H1 (cell line): ENCODE data around the gene SH3PXD2A.

Source experiments
- CTCF ChIP-seq, 3 experiments: IDR thresholded peaks; 1 replicate in 2 of 3; 2 replicates in 1 of 3; pipeline versions ENCODE4 v1.5.1 to v1.6.1; 2011; ENCODE audit warnings: low read length in 3 of 3, mild to moderate bottlenecking in 3 of 3, inconsistent platforms in 2 of 3, low read depth in 1 of 3, moderate library complexity in 1 of 3; ENCODE audit not compliant: insufficient read depth in 1 of 3; ENCODE audit errors: control extremely low read depth in 1 of 3
- PHF8 ChIP-seq: fragments of 200-600 bp; sonication (generic); conservative IDR thresholded peaks from 2 replicates; pipeline ENCODE4 v1.7.1; 2012; ENCODE audit warnings: low read depth, mild to moderate bottlenecking, inconsistent platforms, low read length, moderate library complexity
- POLR2A ChIP-seq, 2 experiments: IDR thresholded peaks; 1 replicate in 1 of 2; 2 replicates in 1 of 2; pipeline ENCODE4 v1.6.1; 2011; ENCODE audit warnings: low read depth in 2 of 2, low read length in 2 of 2, mild to moderate bottlenecking in 2 of 2; ENCODE audit errors: control extremely low read depth in 1 of 2
- TAF1 ChIP-seq: IDR thresholded peaks from 2 replicates; pipeline ENCODE4 v1.6.1; 2011; ENCODE audit warnings: mild to moderate bottlenecking, low read depth, low read length

DNA sequence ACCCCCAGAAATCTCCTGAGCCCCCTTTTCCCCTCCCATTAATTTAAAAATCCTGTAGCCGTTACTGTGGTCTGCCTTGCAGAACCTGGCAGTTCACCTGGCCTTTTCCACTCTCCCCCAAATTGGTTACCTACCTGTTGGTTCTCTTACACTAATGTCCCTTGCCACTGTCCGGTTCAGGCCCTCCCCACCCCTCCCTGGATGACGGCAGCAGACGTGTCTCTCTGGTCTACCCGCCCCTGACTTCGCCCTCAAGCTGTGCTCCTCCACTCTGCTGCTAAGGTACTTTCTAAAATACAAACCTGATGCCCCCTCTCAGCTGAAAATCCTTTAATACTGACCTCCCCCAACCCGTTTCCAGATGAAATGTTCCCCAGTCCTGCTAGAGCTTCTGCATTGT lies 15.6 kb upstream of the SH3PXD2A start:
- TF ChIP-seq CTCF (IDR thresholded peaks at IDR 0.05; ENCODE audit: control extremely low read depth in 1 of 3, insufficient read depth in 1 of 3, low read depth in 1 of 3, low read length in 3 of 3): no peak
- TF ChIP-seq POLR2A (IDR thresholded peaks at IDR 0.05; ENCODE audit: control extremely low read depth in 1 of 2, low read depth in 2 of 2, low read length in 2 of 2): no peak
- TF ChIP-seq PHF8: no peak
- TF ChIP-seq TAF1: no peak
